ENCODE data around the gene HSPB8. TPM values are rescaled to one million over a fixed set of nuclear protein-coding genes. Genes with fewer than 3 reads are reported as not detected.

HSPB8 gene
- total RNA-seq, result 1 to 10 TPM in 1 of 2 donors, under 1 TPM in 1; 0.56 to 1.5 TPM
- 1 to 10 TPM in 1 of 2 donors, under 1 TPM in 1; 0.74 to 1.8 TPM for polyA plus RNA-seq

GRCh38 chr12:119178544-119179334, at the start of gene HSPB8:
Gene HSPB8, plus strand, starts transcription at chr12:119178931. Its CDS starts 382 bp downstream, at chr12:119179313.
- Histone ChIP-seq H3K36me3 (ENCODE audit: control insufficient read depth in 4 of 4, insufficient read depth in 3 of 4, low read depth in 1 of 4, low read length in 3 of 4) (no peaks in the 10 kb centered on the region), H3K4me3 (ENCODE audit: low read depth in 1 of 3, low read length in 3 of 3) (peak within 1 kb of the TSS in 1 of 3 donors; percentile 10), H3K9me3 (ENCODE audit: control insufficient read depth in 4 of 4, low read length in 3 of 4) (no peaks in the 10 kb centered on the region), H3K27me3 (ENCODE audit: control insufficient read depth in 4 of 4, insufficient read depth in 4 of 4, low read length in 3 of 4) (peaks cover 0 to 3% (median 0%) of the 10 kb centered on the region in 4 donors), H3K4me1 (ENCODE audit: control insufficient read depth in 4 of 4, insufficient read depth in 4 of 4, low read length in 3 of 4) (no peaks in the 10 kb centered on the region), H3K9ac (ENCODE audit: low read depth in 1 of 2, low read length in 2 of 2) (peak within 1 kb of the TSS in 1 of 2 donors; percentile 7), H3K27ac (ENCODE audit: low read depth in 1 of 2, low read length in 2 of 2) (peak within 1 kb of the TSS; percentile 32 to 51)
- DNase-seq (ENCODE audit: low spot score), result peak; percentile 39
- WGBS, result 7% methylated on average over 33 of the region's 33 CpGs
- TF ChIP-seq TAF1 (conservative IDR thresholded peaks at IDR 0.05) (no peak), REST (IDR thresholded peaks at IDR 0.05) (no peak), SP1 (IDR thresholded peaks at IDR 0.05) (peak; percentile 19), NR2F2 (IDR thresholded peaks at IDR 0.05) (peak; percentile 59), ATF3 (IDR thresholded peaks at IDR 0.05) (no peak), RAD21 (IDR thresholded peaks at IDR 0.05) (peak in 1 of 2 donors; percentile 16), EGR1 (IDR thresholded peaks at IDR 0.05; ENCODE audit: low read depth in 2 of 2) (no peak)

GRCh38 chr12:119129827-119130434, 48.8 kb upstream of the HSPB8 start:
- H3K9me3 ChIP-seq (ENCODE audit: control insufficient read depth in 4 of 4, low read length in 3 of 4), result no peaks in the 10 kb centered on the region
- DNase-seq (ENCODE audit: low spot score), result no peak

More at GRCh38 chr12:119129827-119130434, 48.8 kb upstream of the HSPB8 start:
- WGBS, result 56% methylated on average over 3 of the region's 3 CpGs
- H3K9ac ChIP-seq (ENCODE audit: low read depth in 1 of 2, low read length in 2 of 2), result no peak overlapping the region
- H3K4me1 ChIP-seq (ENCODE audit: control insufficient read depth in 4 of 4, insufficient read depth in 4 of 4, low read length in 3 of 4), result no peaks in the 10 kb centered on the region
- H3K27me3 ChIP-seq (ENCODE audit: control insufficient read depth in 4 of 4, insufficient read depth in 4 of 4, low read length in 3 of 4), result no peaks in the 10 kb centered on the region
- no peak overlapping the region for H3K27ac ChIP-seq (ENCODE audit: low read depth in 1 of 2, low read length in 2 of 2)
- no peaks in the 10 kb centered on the region for H3K36me3 ChIP-seq (ENCODE audit: control insufficient read depth in 4 of 4, insufficient read depth in 3 of 4, low read depth in 1 of 4, low read length in 3 of 4)
- H3K4me3 ChIP-seq (ENCODE audit: low read depth in 1 of 3, low read length in 3 of 3), result no peak overlapping the region
- no peak for TF ChIP-seq HNF4A (conservative IDR thresholded peaks at IDR 0.05)
- TF ChIP-seq CTCF (IDR thresholded peaks at IDR 0.05; ENCODE audit: low read depth, low read length, missing input control), result no peak
- no peak for TF ChIP-seq TAF1 (conservative IDR thresholded peaks at IDR 0.05)
- no peak for TF ChIP-seq RXRA (IDR thresholded peaks at IDR 0.05)
- TF ChIP-seq REST (IDR thresholded peaks at IDR 0.05), result no peak
- TF ChIP-seq ZBTB33 (IDR thresholded peaks at IDR 0.05), result no peak
- no peak for TF ChIP-seq YY1 (IDR thresholded peaks at IDR 0.05)
- no peak for TF ChIP-seq NR2F2 (IDR thresholded peaks at IDR 0.05)
- no peak for TF ChIP-seq ATF3 (IDR thresholded peaks at IDR 0.05)

Measured in liver (tissue), 9 donors.